Measurements from ENCODE around the gene TBC1D30.
"Not testable (repeated sequence)": the region's sequence is repeated elsewhere in the genome, so short reads cannot be mapped to it uniquely, and the experiment has no call there.

Gene TBC1D30, protein sequence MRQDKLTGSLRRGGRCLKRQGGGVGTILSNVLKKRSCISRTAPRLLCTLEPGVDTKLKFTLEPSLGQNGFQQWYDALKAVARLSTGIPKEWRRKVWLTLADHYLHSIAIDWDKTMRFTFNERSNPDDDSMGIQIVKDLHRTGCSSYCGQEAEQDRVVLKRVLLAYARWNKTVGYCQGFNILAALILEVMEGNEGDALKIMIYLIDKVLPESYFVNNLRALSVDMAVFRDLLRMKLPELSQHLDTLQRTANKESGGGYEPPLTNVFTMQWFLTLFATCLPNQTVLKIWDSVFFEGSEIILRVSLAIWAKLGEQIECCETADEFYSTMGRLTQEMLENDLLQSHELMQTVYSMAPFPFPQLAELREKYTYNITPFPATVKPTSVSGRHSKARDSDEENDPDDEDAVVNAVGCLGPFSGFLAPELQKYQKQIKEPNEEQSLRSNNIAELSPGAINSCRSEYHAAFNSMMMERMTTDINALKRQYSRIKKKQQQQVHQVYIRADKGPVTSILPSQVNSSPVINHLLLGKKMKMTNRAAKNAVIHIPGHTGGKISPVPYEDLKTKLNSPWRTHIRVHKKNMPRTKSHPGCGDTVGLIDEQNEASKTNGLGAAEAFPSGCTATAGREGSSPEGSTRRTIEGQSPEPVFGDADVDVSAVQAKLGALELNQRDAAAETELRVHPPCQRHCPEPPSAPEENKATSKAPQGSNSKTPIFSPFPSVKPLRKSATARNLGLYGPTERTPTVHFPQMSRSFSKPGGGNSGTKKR

DNA sequence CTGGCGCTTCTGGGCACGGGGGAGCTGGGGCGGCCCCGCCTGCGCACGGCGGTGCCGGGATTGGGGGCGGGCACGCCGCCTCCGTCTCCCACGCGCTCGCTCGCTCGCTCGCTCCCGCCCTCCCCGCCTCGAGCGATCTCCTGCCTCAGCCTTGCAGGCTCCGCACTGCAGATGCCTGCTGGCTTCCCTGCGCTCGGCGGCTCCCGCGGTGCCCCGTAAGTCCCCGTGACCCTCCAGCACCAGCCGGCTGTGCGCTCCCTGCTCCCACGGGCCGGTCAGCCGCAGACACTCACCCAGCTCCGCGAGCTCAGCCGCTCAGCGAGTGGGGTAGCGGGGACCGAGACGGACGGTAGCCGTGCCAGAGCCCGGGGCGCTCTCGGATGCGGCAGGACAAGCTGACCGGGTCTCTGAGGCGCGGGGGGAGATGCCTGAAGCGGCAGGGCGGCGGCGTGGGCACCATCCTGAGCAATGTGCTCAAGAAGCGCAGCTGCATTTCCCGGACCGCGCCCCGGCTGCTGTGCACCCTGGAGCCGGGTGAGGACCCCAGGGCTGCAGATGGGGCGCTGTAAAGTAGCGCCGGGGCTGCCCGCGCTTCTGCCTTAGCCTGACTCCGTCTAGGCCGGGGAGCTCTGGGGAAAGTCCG, at the start of gene TBC1D30:
TSS of gene TBC1D30 (plus strand) at position 148 of the 643 bp plus-strand sequence. CDS start at position 381, 233 bp downstream.
- in situ Hi-C loops (cut with HindIII; ENCODE audit: low pct_ligation_motif_present, low pct_unique_long_range_greater_than_20kb, low sequenced_read_pairs): no loop called here
- no peak for DNase-seq

DNA sequence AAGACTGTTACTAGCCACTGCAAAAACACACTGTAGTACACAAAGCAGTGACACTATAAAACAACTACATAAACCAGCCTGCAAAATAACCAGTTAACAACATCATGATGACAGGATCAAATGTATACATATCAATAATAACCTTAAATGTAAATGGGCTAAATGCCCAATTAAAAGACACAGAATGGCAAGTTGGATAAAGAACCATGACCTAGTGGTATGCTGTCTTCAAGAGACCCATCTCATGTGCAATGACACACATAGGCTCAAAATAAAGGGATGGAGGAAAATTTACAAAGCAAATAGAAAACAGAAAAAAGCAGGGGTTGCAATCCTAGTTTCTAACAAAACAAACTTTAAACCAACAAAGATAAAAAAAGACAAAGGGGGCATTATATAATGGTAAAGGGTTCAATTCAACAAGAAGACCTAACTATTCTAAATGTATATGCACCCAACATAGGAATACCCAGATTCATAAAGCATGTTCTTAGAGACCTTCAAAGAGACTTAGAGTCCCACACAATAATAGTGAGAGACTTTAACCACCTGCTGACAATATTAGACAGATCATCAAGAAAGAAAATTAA, 49.2 kb upstream of the TBC1D30 start:
- DNase-seq; in situ Hi-C loops (cut with HindIII; ENCODE audit: low pct_ligation_motif_present, low pct_unique_long_range_greater_than_20kb, low sequenced_read_pairs): not testable (repeated sequence)

DNA sequence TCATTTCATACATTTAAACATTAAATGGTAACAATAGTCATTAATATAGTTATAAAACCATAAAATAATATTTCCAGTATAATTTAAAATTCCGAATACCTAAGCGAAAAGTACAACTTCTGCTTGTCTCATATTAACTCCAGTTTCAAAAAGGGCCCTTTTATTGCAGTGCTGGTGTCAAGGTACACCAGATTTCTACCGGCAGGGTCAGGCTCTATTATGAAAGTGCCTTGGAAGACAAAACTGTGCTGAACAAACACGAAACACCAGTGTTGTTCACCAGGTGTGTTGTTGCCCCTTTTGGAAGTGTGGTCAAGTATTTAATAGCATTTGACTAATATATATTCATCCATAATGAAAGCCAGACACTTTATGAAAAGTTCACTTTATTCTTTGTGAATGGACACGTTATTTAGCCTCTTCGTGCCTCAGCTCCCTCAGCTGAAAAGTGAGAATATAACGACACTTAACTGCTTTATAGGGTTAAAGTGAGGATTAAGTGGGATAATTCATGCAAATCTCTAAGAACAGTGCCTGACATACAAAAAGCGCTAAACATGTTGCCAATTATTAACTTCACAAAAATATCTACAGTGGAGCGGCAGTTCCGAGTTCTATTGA, 45.0 kb upstream of the TBC1D30 start:
- in situ Hi-C loops (cut with HindIII; ENCODE audit: low pct_ligation_motif_present, low pct_unique_long_range_greater_than_20kb, low sequenced_read_pairs): no loop called here
- DNase-seq: no peak

DNA sequence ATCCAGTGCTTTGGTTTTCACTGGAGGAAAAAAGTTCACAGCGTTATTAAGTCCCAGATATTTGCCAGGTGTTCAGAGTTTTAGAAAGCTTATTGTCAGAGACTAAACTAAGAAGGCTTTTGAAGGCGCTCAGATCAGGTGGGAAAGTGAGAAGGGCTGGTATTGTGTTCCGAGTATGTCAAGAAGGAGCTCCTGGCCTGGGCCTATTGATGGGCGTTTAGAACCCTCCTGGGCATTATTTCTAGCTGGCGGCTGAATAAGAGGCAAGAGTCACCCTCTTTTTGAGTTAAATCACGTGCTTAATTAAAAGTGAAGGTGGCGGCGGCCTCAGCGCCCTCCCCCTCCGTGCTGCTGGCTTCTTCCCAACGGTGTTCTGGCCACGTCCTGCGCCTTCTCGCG, 44.3 kb upstream of the TBC1D30 start:
- in situ Hi-C loops (cut with HindIII; ENCODE audit: low pct_ligation_motif_present, low pct_unique_long_range_greater_than_20kb, low sequenced_read_pairs): no loop called here
- DNase-seq: no peak

DNA sequence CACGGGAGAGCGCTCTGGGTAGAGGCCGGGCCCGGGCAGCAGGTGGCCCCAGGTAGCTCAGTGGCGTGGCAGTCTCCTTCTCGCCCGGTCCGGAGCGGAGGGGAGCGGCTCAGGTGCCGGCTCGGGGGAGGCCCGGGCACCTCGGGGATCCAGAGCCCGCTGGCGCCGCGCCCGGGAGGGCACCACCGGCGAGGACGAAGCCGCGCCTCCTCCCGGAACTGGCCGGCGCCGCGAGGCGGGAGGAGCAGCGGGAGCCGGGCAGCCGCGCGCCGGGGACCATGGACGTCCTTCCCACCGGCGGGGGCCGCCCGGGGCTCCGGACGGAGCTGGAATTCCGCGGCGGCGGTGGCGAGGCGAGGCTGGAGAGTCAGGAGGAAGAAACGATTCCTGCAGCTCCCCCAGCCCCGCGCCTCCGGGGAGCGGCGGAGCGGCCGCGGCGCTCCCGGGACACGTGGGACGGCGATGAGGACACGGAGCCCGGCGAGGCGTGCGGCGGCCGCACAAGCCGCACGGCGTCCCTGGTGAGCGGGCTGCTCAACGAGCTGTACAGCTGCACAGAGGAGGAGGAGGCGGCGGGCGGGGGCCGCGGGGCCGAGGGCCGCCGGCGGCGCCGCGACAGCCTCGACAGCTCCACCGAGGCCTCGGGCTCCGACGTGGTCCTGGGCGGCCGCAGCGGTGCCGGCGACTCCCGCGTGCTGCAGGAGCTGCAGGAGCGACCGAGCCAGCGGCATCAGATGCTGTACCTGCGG, 43.7 kb upstream of the TBC1D30 start:
- in situ Hi-C loops (cut with HindIII; ENCODE audit: low pct_ligation_motif_present, low pct_unique_long_range_greater_than_20kb, low sequenced_read_pairs): no loop called here
- DNase-seq: peak; percentile 43

DNA sequence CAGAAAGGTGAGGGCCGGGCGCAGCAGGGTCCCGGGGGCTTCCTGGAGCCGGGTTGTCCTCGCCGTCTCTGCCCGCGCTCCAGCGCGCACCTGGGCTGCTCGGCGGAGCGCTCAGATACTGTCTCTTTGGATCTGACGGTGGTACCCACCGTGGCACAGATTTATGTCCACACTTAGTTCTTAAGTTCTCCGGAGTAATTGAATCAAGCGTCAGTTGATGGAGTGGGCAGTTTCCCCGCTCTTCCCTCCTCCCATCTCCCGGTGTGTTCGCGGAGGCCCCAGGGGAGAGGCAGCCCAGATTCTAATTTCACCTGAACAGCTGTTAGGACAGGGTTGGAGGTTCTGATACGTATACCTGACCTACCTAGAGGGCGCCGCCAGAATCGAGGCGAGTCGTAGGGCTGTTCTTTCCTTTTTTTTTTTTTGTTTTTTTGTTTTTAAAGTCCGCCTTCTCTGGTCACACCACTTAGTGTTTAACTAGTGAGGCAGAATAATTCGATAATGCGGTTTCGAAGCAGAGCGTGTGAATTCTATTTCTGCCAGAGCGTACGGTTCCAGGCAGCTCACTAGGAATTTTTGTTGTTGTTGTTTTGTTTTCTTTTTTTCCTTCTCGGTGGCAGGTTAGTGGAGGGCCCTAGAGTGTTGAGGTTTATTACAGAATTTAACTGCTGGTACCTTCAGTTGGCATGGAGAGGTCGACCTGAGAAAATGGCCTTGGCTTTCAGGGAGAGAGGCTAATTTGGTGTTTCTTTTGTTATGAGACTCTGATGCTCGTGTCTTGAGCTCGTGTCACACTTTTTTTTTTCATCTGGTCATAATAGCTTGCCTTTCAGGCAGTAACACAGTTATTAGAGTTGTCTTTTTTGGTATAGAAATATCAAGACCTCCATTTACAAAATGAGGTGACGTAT, 42.9 kb upstream of the TBC1D30 start:
- no peak for DNase-seq
- in situ Hi-C loops (cut with HindIII; ENCODE audit: low pct_ligation_motif_present, low pct_unique_long_range_greater_than_20kb, low sequenced_read_pairs): no loop called here

DNA sequence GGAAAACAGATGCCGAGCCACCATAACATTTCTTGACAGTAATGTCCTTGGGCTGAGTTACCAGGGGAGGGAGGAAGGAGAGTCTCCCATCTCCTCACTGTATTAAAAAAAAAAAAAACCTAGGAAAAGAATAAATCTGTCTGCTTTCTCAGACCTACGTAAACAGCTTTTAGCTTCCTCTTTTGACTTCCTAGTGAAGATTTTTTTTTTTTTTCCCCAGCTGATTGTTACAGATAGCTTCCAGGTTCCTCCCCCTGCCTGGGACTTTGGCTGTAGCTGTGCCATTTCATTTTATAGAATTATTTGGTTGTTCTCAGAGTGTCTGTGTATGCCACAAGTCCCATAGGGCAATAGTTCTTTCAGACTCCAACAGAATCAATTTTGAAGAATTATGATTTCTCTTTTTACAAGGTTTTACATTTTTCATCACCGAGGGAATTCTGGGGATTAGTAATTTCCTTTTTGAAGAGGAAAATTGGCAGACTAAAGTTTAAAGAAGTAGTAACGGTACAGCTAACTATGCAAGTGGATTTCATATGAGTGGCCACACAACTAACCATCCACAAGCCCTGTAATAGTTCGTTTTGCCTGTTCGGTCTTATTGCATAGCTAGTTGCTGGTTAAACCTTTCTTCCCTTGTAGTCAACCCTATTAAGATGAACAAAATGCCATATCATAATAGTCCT, 42.1 kb upstream of the TBC1D30 start:
- no peak for DNase-seq
- in situ Hi-C loops (cut with HindIII; ENCODE audit: low pct_ligation_motif_present, low pct_unique_long_range_greater_than_20kb, low sequenced_read_pairs): no loop called here

DNA sequence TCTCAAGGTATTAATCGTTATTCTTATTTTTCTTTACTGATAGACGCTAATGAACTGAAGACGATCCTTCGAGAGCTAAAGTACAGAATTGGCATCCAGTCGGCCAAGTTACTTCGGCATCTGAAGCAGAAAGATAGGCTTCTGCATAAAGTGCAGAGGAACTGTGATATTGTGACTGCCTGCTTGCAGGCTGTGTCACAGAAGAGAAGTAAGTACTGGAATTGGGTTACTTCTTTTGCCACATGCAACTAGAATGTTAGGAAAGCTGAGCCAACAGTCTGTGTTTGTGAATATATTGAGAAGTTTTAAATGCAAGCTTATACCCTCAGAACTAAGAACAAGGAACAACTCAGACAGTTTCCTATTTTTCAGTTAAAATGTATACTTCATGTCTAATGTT, 38.6 kb upstream of the TBC1D30 start:
- in situ Hi-C loops (cut with HindIII; ENCODE audit: low pct_ligation_motif_present, low pct_unique_long_range_greater_than_20kb, low sequenced_read_pairs): no loop called here

DNA sequence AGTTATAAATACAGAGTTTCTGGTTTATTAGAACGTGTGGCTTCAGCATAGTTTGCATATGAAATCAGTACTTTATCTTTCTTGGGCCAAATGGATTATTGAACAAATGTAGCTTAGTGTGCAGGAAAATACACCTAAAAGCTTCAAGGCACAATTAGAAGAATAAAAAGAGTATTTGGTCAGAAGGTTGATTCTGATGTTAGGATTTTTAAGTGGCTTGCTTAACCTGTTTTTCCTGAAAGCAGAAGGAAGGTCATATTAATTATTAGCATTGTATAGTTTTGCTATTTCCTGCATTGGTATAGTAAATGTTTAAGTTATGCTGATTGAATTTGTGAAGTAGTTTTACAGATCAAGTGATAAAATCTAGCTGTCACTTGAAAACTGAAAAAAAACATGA, 34.3 kb upstream of the TBC1D30 start:
- in situ Hi-C loops (cut with HindIII; ENCODE audit: low pct_ligation_motif_present, low pct_unique_long_range_greater_than_20kb, low sequenced_read_pairs): no loop called here
- DNase-seq: no peak

More for the DNA sequence above, 38.6 kb upstream of the TBC1D30 start:
- DNase-seq: no peak

DNA sequence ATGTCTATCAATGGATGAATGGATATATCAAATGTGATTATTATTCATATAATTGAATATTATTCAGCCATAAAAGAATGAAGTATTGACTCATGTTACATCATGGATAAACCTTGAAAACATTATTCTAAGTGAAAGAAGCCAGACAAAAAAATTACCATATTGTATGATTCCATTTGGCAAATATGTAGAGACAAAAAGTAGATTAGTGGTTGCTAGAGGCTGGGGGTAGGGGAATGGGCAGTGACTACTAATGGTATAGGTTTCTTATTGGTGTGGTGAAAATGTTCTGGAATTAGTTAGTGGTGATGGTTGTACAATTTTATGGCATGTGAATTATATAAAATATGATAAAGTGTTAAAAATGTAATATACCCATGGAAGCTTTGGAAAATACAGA, 33.4 kb upstream of the TBC1D30 start:
- in situ Hi-C loops (cut with HindIII; ENCODE audit: low pct_ligation_motif_present, low pct_unique_long_range_greater_than_20kb, low sequenced_read_pairs): no loop called here

DNA sequence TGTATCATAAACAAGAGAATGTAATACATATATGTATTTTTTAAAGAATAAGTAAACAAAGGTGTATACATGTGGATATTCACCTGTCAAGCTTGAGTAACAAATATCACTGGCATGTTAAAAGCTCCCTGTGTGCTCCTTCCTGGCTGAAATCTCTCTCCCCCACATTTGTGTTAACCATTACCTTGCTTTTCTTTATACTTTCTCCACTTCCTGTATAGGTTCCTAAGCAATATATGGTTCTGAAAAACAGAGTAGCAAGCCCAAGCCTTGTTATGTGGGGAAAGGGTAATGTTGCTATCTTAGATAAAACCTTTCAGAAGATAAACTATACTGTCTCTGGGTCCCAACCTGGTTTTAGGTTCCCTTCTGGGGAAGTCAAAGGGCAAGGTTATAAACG, 32.3 kb upstream of the TBC1D30 start:
- in situ Hi-C loops (cut with HindIII; ENCODE audit: low pct_ligation_motif_present, low pct_unique_long_range_greater_than_20kb, low sequenced_read_pairs): no loop called here

More for the DNA sequence above, 33.4 kb upstream of the TBC1D30 start:
- DNase-seq: no peak

DNA sequence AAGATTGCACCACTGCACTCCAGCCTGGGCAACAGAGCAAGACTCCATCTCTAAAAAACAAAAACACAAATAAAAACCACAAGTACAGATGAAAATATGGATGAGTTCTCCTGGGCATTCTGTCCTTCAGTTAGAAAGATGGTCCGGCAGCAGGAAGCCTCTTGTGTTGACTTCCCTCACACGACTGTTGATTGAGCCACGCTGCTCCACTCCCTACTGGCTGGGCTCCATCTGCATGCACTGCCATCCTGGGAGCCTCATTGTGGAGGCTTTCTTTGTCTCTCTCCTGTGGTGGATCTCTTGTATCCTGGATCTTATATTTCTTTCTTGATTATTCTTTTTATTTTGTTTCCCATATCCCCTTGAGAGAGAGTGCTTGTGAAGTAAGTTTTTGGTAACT, 30.8 kb upstream of the TBC1D30 start:
- no peak for DNase-seq
- in situ Hi-C loops (cut with HindIII; ENCODE audit: low pct_ligation_motif_present, low pct_unique_long_range_greater_than_20kb, low sequenced_read_pairs): no loop called here

More for the DNA sequence above, 32.3 kb upstream of the TBC1D30 start:
- no peak for DNase-seq

DNA sequence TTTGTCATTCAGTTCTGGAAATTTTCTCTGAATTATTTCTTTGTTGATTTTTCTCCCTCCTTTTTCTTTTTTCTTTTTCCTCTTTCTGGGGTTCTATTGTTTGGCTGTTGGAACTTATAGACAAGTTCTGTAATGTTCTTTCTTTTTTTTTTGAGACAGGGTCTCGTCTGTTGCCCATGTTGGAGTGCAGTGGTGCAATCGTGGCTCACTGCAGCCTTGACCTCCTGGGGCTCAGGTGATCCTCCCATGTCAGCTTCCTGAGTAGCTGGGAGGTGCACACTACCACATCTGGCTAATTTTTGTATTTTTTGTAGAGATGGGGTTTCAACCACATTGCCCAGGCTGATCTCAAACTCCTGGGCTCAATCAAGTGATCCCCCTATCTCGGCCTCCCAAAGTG, 30.1 kb upstream of the TBC1D30 start:
- no peak for DNase-seq
- in situ Hi-C loops (cut with HindIII; ENCODE audit: low pct_ligation_motif_present, low pct_unique_long_range_greater_than_20kb, low sequenced_read_pairs): no loop called here

DNA sequence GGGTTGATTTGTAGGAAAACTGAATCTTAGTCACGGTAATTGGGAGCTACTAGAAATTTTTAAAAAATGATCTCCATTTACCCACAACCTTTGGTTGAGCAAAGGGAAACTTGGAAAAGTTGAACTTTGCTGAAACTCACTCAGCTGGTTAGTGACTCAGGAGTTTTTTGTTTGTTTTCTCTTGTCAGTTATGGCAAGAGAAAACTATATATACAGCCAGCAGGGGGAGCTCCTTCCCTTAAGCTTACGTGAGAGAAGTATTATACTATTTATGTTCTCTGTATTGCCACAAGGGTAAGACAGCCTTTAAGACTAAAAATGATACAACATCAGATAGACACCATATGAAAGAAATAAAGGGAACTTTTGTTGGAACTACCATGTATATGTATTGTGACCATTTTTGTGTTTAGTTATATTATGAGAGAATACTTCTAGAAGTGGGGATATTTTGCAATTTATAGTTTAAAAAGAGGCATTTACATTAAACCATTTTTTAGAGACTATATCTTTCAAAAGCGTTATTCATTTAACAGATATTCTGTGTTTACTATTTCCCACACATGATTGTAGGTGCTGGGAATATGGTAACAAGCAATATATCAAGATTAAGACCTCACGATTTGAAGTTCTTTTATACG, 28.1 kb upstream of the TBC1D30 start:
- in situ Hi-C loops (cut with HindIII; ENCODE audit: low pct_ligation_motif_present, low pct_unique_long_range_greater_than_20kb, low sequenced_read_pairs): no loop called here
- DNase-seq: peak; percentile 94

DNA sequence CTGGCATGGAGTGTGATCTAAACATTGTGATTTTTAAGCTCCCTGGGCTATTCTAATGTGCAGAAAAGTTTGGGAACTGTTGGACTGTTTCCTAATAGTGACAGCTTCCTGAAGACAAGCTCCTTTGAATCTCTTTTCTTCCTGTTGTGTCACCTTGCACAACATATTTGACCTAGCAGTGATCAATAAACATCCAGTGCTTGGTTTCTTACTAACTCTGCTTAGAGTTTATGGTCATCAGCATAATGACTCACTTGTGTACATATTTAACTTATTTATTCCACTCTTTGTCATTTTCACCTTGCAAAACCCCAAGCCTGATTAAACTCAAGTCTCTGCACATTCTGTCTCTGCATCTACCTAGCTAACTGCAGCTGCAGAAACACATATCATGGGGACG, 27.3 kb upstream of the TBC1D30 start:
- no peak for DNase-seq
- in situ Hi-C loops (cut with HindIII; ENCODE audit: low pct_ligation_motif_present, low pct_unique_long_range_greater_than_20kb, low sequenced_read_pairs): no loop called here

DNA sequence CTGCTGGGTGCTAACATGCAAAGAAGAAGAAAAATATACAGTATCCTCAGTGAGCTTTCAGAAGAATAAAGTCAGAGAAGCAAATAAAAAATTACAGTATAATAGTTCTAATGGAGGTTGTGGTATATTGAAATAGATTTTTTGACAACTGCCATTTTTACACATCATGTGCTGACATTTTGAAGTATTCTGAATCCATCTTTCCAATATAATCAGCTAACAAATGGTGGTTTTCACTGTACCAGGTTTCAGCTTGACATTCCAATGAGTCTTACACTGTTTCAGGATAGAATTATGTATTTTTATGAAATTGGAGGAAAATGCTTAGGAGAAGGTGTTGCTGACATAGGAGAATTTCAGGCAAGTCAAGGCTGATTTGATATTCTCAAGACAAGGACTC, 26.3 kb upstream of the TBC1D30 start:
- DNase-seq: no peak
- in situ Hi-C loops (cut with HindIII; ENCODE audit: low pct_ligation_motif_present, low pct_unique_long_range_greater_than_20kb, low sequenced_read_pairs): no loop called here

Data from ACHN (cell line).